Activated CD4-positive, alpha-beta T cell treated with anti-CD3 and anti-CD28 coated beads for 24 hours (primary cell): Measurements from ENCODE around the gene ABCD1.

Experiments used
- DNase-seq, 2 donors: peaks; one replicate each; pipeline ENCODE4 v3.0.0-alpha.2; 2020; ENCODE audit warnings: low read depth in 2 of 2

The ABCD1 gene

DNA sequence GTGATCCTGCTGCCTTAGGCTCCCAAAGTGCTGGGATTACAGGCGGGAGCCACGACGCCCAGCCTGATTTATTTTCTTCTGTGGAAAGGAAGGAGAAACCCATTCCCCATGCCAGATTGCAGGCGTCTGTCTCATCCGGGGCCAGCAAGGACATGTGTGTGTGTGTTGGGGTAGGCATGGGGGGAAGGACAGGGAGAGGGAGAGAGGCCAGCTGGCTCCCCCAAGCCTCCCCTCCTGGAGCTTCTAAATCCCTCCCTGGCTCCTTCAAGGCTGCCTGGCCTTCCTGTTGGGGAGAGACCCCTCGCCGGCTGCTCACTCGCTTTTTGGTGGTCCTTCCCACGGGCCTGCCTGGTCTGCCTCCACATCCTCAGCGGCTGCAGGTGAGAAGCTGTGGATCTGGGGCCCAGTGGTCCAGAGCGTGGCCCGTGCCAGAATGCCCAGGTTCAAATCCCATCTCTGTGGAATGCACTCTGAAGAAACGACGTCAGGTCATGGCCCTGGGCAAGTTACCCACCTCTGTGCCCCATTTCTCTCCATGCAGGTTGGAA, 38.0 kb downstream of the ABCD1 start:
- DNase-seq, result no peak

DNA sequence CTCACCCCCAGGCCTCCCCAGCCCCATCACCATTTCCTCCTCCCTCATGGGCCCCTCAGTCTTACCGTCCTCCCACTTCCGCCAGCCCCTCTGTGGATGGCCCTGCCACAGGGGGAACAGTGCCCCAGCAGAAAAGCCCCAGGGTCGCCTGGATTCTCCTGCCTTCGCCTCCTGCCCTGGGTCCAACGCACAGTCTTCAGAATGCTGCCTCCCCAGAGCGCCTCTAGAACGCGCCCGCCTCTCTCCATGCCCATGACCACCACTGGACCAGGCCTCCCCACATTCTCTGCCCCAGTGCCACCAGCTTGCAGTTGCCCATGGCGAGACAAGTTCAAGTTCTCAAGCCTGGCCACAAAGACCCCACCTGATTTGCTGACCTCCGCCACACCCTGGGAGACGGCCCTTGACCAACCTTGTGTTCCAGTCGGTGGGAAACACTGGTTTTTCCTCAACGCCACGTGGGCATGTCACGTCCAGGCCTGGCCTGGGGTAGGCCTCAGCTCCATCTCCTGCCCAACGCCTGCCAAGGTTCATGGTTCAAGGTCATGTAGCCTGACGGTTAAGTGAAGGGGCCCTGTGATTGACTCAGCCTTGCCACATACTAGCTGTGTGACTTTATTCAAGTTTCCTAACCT, 38.8 kb downstream of the ABCD1 start:
- DNase-seq, result no peak

DNA sequence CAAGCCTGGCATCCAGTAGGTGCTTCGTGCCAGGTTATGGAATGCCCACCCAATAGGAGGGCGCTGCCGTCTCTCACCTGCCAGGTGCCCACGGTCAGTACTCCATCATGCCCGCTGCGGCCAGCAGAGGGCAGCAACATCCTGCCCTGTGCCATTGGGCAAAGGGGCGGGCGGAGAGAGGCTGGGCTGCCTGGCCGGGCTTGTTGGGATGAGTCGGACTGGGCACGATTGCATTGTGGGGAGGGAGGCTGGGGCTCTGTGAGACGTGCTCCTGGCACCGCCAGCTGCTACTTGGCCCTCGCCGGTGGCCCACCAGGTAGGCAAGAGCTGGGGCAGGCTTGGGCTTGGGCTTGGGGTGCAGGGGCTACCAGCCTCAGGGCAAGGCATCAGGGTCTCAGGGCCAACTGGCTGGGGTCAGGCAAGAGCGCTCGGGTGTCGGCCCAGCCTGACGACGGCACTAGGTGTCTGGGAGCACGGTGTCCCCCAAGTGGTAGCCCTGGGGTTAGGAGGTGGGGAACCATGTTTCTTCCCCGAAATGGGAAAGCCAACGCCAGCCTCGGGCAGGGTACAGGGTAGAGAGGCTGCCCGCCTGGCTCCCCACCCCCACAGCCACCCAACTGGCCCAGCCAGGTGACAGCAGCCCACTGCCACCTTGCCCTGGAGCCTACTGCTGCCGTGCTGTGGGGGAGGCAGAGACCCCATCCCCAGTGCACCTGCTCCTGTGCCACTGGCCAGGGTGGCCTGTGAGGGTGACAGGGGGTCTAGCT, 39.5 kb downstream of the ABCD1 start, which contains the start of gene PLXNB3:
TSS of gene PLXNB3 (plus strand) at position 261 of the 767 bp plus-strand sequence. CDS start 1,287 bp downstream, outside the sequence.
- peak; percentile 56 to 64 for DNase-seq

DNA sequence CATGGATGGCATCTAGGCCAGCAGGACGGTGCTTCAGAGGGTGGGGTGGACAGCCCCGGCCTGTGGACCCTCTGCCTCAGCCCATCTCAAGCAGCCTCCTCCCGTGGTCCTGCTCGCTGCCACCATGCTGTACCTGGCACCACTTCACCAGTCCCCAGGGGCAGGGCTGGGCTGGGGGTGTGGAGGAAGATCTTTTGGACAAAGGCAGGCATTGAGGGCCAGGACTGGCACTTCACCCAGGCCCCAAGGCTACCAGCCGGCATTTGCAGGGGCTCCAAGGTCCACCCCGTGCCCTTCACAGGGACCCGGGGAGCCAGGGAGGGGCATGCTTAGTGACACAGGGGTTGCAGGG, 40.1 kb downstream of the ABCD1 start:
- no peak for DNase-seq

DNA sequence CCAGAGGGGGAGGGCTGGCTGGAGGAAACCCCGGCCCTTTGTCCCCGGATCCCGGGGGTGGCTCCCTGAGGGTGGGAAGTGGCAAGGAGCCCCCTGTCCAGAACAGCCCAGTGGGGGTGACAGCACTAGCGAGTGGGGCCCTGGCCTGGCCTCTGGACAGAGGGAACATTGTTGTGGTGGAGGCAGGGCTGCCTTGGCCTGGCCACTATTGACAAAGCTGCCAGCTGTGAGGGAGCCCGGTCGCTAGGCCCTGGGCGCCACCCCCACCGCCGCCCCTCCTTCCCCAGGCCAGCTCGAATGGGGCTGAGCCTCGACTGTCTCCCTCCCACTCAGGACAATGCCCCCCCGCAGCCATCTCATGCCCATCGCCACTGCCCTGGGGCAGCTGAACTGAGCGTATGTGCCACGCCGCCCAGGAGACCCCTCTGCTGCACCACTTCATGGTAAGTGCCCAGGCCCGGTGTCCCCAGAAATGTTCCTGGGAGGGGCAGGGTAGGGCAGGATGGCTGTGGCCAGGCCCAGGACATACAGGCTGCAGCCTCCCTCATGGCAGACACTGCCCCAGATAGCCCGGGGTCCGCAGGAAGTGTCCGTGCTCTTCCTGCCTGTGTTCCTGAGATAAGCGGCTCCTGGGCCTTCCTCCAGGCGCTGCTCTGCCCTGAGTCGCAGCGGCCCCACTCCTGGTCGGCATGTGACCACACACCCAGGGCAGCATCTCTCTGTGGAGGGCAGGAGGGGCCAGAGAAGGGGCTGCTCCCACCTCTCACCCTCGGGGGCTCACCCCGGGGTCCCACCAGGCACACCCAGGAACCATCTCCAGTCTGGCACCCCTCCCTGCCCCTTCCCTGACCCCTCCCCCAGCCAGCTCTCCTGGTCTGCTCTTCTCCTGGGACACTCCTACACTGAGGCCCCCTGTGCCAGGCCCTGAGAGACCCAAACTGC, 40.8 kb downstream of the ABCD1 start:
- no peak for DNase-seq

DNA sequence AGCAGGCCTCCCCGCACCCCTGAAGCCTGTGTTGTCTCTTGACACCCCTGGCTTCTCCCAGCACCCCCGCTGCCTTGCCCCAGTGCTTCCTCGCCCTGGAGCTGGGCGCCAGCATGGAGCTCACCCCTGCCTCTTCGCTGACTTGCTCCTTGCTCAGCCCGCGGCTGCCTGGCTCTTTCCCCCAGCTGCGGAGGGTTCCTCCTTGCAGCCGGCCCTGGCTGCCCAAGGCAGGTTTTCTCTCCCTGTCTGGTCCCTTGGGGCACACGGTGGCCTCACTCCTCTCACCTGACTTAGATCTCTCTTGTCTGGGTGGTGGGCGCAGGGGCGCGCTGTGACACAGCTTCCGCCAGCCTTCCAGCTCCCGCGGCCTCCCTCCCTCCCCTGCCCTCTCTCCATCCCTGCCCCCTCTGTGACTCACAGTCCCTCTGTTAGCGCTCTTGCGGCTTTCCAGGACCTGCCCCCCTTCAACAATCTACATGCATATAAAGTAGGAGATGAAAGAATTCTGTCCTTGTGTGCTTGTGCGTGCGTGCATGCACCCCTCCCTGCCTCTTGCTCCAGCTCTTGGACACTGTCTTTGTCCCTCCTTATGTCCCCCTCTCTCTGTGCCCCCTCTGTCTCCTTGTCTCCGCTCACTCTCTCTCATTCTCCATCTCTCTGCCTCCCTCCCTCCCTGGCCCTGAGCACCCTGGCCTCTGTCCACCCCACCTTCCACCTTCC, 41.6 kb downstream of the ABCD1 start:
- peak; percentile 28 to 30 for DNase-seq

DNA sequence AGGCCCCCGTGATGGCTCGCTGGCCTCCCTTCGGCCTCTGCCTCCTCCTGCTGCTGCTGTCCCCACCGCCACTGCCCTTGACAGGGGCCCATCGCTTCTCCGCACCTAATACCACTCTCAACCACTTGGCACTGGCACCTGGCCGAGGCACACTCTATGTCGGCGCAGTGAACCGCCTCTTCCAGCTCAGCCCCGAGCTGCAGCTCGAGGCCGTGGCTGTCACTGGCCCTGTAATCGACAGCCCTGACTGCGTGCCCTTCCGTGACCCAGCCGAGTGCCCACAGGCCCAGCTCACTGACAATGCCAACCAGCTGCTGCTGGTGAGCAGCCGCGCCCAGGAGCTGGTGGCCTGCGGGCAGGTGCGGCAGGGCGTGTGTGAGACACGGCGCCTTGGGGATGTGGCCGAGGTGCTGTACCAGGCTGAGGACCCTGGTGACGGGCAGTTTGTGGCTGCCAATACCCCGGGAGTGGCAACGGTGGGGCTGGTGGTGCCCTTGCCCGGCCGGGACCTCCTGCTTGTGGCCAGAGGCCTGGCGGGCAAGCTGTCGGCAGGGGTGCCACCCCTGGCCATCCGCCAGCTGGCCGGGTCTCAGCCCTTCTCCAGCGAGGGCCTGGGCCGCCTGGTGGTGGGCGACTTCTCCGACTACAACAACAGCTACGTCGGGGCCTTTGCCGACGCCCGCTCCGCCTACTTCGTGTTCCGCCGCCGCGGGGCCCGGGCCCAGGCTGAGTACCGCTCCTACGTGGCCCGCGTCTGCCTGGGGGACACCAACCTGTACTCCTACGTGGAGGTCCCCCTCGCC, 42.4 kb downstream of the ABCD1 start:
- no peak for DNase-seq

DNA sequence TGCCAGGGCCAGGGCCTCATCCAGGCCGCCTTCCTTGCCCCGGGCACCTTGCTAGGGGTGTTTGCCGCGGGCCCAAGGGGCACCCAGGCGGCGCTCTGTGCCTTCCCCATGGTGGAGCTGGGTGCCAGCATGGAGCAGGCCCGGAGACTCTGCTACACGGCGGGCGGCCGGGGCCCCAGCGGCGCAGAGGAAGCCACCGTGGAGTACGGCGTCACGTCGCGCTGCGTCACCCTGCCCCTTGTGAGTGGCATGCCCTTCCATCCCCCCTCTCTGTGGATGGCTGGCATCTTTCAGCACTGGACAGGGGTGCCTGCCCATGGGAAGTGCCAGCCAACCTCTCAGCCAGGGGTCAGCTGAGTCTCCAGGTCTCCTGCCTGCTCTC, 43.0 kb downstream of the ABCD1 start:
- no peak for DNase-seq

DNA sequence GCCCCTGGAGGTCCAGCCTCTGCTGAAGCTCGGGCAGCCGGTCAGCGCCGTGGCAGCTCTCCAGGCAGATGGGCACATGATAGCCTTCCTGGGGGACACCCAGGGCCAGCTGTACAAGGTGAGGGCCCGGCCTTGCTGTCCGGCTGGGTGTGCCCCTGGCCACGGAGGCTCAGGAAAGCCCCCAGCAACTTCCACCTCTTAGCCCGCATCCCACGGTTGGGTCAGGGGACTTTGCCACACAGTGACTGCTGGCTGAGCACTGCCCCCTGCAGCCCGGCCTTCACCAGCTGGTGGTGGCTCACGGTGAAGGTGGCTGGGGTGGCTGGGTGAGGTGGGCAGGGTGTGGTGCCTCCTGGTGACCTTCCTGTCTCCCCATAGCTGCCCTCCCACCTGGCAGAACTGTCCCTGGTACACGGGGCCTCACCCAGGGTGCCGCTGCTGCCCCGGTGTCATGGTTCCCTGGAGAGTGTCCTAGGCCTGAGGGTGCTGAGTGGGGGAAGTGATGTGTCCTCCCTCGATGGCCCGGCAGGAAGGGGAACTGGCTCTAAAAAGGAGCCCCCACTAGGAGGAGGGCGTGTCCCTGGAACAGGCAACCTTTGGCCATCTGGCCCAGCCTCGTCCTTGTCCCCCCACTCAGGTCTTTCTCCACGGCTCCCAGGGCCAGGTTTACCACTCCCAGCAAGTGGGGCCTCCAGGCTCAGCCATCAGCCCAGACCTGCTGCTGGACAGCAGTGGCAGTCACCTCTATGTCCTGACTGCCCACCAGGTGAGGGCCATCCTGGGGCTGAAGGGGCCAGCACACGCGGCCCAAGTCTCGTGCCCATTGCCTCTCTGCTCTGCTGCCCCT, 43.9 kb downstream of the ABCD1 start:
- DNase-seq, result no peak

DNA sequence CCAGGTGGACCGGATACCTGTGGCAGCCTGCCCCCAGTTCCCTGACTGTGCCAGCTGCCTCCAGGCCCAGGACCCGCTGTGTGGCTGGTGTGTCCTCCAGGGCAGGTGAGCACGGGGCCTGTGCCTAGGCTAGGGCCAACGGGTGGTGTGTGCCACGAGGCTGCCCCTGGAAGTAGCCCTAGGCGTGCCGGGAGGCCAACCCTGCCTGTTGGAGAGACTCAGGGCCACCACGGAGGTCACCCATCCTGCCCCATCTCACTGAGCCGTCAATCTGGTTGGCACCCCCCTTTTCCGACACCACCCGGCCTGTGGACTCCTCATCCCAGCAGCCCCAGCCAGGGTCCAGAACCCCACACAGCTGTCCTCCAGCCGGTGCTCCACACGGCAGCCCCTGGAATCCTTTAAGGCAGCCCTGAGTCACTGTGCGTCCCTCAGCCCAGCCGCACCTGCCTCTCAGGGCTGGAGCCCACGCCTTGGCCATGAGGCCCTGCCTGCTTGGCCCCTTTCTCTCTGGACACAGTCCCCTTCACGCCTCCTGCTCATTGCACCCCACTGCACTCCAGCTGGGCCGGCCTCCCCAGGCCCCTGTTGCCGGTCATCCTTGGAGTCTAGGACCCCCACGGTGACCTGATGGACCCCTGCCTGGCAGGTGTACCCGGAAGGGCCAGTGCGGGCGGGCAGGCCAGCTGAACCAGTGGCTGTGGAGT, 44.7 kb downstream of the ABCD1 start:
- no peak for DNase-seq

DNA sequence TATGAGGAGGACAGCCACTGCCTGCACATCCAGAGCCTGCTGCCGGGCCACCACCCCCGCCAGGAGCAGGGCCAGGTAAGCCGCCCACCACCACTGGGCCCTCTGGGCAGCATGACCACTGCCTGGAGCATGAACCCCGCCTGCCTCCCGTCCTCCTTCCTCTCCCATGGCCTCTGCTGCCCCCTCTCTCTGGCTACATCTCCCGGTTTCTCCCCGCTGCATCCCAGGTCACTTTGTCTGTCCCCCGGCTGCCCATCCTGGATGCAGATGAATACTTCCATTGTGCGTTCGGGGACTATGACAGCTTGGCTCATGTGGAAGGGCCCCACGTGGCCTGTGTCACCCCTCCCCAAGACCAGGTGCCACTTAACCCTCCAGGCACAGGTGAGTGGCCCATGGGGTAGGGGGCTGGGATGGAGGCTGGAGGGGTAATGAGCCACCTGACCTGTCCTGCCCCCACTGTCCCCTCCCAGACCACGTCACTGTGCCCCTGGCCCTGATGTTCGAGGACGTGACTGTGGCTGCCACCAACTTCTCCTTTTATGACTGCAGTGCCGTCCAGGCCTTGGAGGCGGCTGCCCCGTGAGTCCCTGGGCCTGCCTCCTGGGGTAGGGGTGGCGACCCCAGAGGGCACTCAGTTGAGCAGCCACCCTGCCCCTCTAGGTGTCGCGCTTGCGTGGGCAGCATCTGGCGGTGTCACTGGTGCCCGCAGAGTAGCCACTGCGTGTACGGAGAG, 45.4 kb downstream of the ABCD1 start:
- no peak for DNase-seq

DNA sequence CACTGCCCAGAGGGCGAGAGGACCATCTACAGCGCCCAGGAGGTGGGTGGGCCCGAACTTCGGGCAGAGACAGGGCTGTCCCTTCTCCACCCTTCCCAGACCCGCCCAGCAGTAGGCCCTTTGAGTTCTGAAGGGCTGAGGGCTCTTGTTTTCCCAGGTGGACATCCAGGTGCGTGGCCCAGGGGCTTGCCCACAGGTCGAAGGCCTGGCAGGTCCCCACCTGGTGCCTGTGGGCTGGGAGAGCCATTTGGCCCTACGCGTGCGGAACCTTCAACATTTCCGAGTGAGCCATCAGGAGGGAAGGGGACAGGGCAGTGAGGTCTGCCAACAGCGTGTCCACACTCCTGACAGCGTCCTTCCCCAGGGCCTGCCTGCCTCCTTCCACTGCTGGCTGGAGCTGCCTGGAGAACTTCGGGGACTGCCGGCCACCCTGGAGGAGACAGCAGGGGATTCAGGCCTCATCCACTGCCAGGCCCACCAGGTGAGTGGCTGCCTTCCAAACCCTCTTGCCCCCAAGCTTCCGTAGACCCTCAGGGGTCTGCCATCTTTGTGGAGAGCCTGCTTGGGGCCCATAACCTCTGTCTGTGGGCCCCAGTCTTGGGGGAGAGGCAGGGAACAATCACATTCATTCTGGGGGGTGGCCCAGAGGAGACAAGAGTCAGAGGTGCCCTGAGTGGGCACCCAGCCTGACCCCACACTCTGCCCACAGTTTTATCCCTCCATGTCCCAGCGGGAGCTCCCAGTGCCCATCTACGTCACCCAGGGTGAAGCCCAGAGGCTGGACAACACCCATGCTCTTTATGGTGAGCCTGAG, 46.2 kb downstream of the ABCD1 start:
- no peak for DNase-seq

DNA sequence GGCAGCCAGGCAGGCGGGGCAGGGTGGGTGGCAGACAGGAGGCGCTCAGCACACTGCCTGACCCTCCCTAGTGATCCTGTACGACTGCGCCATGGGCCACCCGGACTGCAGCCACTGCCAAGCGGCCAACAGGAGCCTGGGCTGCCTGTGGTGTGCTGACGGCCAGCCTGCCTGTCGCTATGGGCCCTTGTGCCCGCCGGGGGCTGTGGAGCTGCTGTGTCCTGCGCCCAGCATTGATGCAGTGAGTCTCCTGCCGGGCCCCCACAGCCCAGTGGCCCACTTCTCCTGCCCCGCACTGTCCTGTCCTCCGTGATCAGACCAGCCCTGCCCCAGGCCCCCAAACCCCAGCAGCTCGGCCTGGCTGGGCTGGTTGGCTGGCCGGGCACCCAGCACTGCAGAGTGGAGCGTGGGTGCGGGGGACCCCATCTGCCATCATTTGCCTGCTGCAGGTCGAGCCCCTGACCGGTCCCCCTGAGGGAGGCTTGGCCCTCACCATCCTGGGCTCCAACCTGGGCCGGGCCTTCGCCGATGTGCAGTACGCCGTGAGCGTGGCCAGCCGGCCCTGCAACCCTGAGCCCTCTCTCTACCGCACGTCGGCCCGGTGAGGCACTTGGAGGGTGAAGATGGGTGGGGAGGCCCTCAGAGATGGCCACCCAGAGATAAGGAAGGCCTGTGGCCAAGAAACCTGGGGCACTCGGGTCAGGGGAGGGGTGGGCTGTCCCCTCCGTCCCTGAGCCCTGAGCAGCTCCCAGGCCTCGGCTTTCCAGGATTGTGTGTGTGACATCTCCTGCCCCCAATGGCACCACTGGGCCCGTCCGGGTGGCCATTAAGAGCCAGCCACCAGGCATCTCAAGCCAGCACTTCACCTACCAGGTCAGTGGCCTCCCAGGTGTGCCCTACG, 47.0 kb downstream of the ABCD1 start:
- DNase-seq, result no peak

DNA sequence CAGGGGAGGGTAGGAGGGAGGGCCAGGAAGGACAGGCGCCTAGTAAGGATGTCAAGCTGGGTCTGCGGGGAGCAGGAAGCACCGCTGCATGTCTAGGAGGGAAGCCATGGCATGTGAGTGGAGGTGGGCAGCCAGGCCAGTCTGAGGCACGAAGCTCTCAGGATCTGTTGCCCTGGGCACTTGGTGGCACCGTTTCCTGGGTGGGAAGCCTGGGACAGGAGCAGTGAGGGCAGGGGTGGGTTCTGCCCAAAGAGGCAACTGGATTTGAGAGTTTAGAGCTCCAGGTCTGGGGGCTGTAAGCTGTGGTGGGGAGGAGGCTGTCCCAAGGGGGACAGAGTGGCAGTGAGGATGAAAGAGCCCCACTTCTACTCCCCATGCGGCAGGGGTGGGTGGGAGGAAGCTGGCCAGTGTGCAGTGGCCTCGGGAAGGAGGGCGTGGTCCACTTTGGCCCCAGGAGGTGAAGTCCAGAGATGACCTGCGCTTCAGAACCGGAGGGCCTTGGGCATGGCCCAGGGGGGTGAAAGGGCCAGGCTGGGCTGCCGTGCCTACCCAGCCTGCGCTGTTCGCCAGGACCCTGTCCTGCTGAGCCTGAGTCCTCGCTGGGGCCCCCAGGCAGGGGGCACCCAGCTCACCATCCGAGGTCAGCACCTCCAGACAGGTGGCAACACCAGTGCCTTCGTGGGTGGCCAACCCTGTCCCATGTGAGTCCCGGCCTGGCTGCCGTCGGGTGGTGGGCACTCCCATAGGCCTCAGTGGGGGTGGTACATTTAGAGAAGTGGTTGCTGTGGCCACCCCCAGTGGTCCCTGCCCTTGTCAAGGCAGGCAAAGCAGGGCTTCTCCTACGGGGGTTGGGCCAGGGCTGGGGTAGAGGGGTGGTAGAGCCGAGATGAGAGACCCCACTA, 47.9 kb downstream of the ABCD1 start:
- no peak for DNase-seq

DNA sequence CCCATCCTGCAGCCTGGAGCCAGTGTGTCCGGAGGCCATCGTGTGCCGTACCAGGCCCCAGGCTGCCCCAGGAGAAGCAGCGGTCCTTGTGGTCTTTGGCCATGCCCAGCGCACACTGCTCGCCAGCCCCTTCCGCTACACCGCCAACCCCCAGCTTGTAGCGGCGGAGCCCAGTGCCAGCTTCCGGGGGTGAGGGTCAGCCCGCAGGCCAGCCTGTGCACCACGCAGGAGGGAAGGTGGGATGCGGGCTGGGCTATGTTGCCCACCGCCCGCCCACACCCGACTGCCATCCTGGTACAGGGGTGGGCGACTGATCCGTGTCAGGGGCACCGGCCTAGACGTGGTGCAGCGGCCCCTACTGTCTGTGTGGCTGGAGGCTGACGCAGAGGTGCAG, 48.6 kb downstream of the ABCD1 start:
- no peak for DNase-seq
